HepG2 (cell line): ENCODE measurements around the gene TMEM164. TPM values are rescaled to one million over a fixed set of nuclear protein-coding genes. Genes with fewer than 3 reads are reported as not detected.

Experiments
- CBX5 ChIP-seq: sonication (generic); formaldehyde crosslinking; IDR thresholded peaks from 2 replicates; pipeline ENCODE4 v1.4.0; 2020; ENCODE audit warnings: missing genetic modification reagents, borderline replicate concordance
- FOXO4 ChIP-seq: sonication (generic); formaldehyde crosslinking; conservative IDR thresholded peaks from 2 replicates; pipeline ENCODE4 v1.8.1; 2023; ENCODE audit warnings: missing genetic modification reagents
- KDM4B ChIP-seq: sonication (generic); formaldehyde crosslinking; IDR thresholded peaks from 2 replicates; pipeline ENCODE4 v1.4.0; 2020; ENCODE audit warnings: missing genetic modification reagents
- LRRFIP1 ChIP-seq: sonication (generic); formaldehyde crosslinking; conservative IDR thresholded peaks from 2 replicates; pipeline ENCODE4 v1.4.0; 2020; ENCODE audit warnings: missing genetic modification reagents
- MAFF ChIP-seq: IDR thresholded peaks from 2 replicates; pipeline ENCODE4 v1.6.1; 2011; ENCODE audit warnings: low read depth, low read length, improper control_type of control experiment
- SCMH1 ChIP-seq: sonication (generic); formaldehyde crosslinking; IDR thresholded peaks from 2 replicates; pipeline ENCODE4 v1.9.0; 2021; ENCODE audit warnings: missing genetic modification reagents, mild to moderate bottlenecking, borderline replicate concordance
- TP53 ChIP-seq: sonication (generic); formaldehyde crosslinking; conservative IDR thresholded peaks from 2 replicates; pipeline ENCODE4 v1.4.0; 2020; ENCODE audit warnings: missing genetic modification reagents
- TRIM22 ChIP-seq: fragments of 450-650 bp; IDR thresholded peaks from 2 replicates; pipeline ENCODE4 v1.6.1; 2017
- ZNF17 ChIP-seq: sonication (generic); formaldehyde crosslinking; IDR thresholded peaks from 2 replicates; pipeline ENCODE4 v1.5.0; 2020; ENCODE audit warnings: mild to moderate bottlenecking, missing genetic modification reagents
- ZNF260 ChIP-seq: sonication (generic); formaldehyde crosslinking; IDR thresholded peaks from 2 replicates; pipeline ENCODE4 v1.4.0; 2020; ENCODE audit warnings: missing genetic modification reagents, low read depth, mild to moderate bottlenecking, borderline replicate concordance
- ZNF33A ChIP-seq: sonication (generic); formaldehyde crosslinking; IDR thresholded peaks from 2 replicates; pipeline ENCODE4 v1.5.1; 2020; ENCODE audit warnings: missing genetic modification reagents, mild to moderate bottlenecking, moderate library complexity, borderline replicate concordance
- ZNF570 ChIP-seq: sonication (generic); formaldehyde crosslinking; IDR thresholded peaks from 2 replicates; pipeline ENCODE4 v1.4.0; 2020; ENCODE audit warnings: mild to moderate bottlenecking, missing genetic modification reagents, borderline replicate concordance
- ZNF670 ChIP-seq: sonication (generic); formaldehyde crosslinking; IDR thresholded peaks from 2 replicates; pipeline ENCODE4 v1.8.0; 2022; ENCODE audit warnings: mild to moderate bottlenecking, missing genetic modification reagents, borderline replicate concordance
- ZNF770 ChIP-seq: sonication (generic); formaldehyde crosslinking; IDR thresholded peaks from 2 replicates; pipeline ENCODE4 v1.5.0; 2020; ENCODE audit warnings: mild to moderate bottlenecking, missing genetic modification reagents
- ZNF775 ChIP-seq: sonication (generic); formaldehyde crosslinking; IDR thresholded peaks from 2 replicates; pipeline ENCODE4 v1.4.0; 2020; ENCODE audit warnings: missing genetic modification reagents, mild to moderate bottlenecking, moderate library complexity, borderline replicate concordance
- polyA plus RNA-seq, 8 experiments: library from polyadenylated mRNA; depleted of rRNA in 3 of 8; stranded (reverse) in 7 of 8; unstranded in 1 of 8; fragments of >200 nt; fragmentation: Illumina TruSeq in 4 of 8; extraction: Trizol in 4 of 8; gene quantifications; 2 replicates each; pipeline versions ENCODE4 v1.2.1 to v1.2.3, GENCODE V29; 2011 to 2016; ENCODE audit warnings: low read depth in 4 of 8, missing spikeins in 1 of 8, mixed read lengths in 1 of 8; ENCODE audit not compliant: insufficient read depth in 1 of 8
- total RNA-seq, 5 experiments: library from RNA; depleted of rRNA; stranded (reverse); fragments of >200 nt; fragmentation: Illumina TruSeq; extraction: Trizol; gene quantifications; 2 replicates each; pipeline ENCODE4 v1.2.3, GENCODE V29; 2016; ENCODE audit warnings: low read depth in 1 of 5

TMEM164 gene
- total and polyA plus RNA-seq, 2 of the 13 experiments (the other 11 are each of a cell fraction or from before 2014, with no cell fraction given), result 5.8 to 13.2 TPM

- no peak for TF ChIP-seq LRRFIP1
- TF ChIP-seq MAFF, result no peak
- TF ChIP-seq SCMH1, result no peak
- no peak for TF ChIP-seq TRIM22
- TF ChIP-seq FOXO4 (CRISPR knock-in tag), result no peak
- no peak for TF ChIP-seq ZNF570 (CRISPR knock-in tag)
- TF ChIP-seq ZNF33A (CRISPR knock-in tag), result no peak
- TF ChIP-seq ZNF770 (CRISPR knock-in tag), result no peak
- TF ChIP-seq TP53 (CRISPR knock-in tag), result no peak
- no peak for TF ChIP-seq ZNF17 (CRISPR knock-in tag)
- no peak for TF ChIP-seq ZNF775 (CRISPR knock-in tag)
- TF ChIP-seq KDM4B (CRISPR knock-in tag), result no peak
- no peak for TF ChIP-seq CBX5 (CRISPR knock-in tag)
- no peak for TF ChIP-seq ZNF260
- no peak for TF ChIP-seq ZNF670 (CRISPR knock-in tag)
Measured at GRCh38 chrX:110182362-110182761, 179.4 kb downstream of the TMEM164 start (continued).
